Neural cell (in vitro differentiated cells): ENCODE data around the gene PRAMEF10. TPM values are rescaled to one million over a fixed set of nuclear protein-coding genes. Genes with fewer than 3 reads are reported as not detected.
"Not testable (repeated sequence)": the region's sequence is repeated elsewhere in the genome, so short reads cannot be mapped to it uniquely, and the experiment has no call there.

ENCODE experiments used
- H2AFZ ChIP-seq: fragments of 200-600, 300-800 bp; sonication (generic), shearing (Covaris generic); 2 replicates; pipeline ENCODE4 v1.6.0; 2014; ENCODE audit warnings: low read depth, mild to moderate bottlenecking, antibody characterized with exemption, low read length, moderate library complexity
- H3F3A ChIP-seq: fragments of 200-600 bp; shearing (Covaris generic); 2 replicates; pipeline ENCODE4 v1.6.1; 2016; ENCODE audit warnings: mild to moderate bottlenecking, moderate library complexity, mixed read lengths, antibody characterized with exemption, low read length; ENCODE audit not compliant: insufficient read depth, poor library complexity, severe bottlenecking
- H3K27ac ChIP-seq: fragments of 200-600, 300-800 bp; sonication (generic), shearing (Covaris generic); 2 replicates; pipeline ENCODE4 v1.5.1; 2014; ENCODE audit warnings: mild to moderate bottlenecking, low read length, moderate library complexity
- H3K27me3 ChIP-seq: fragments of 300-800, 200-600 bp; sonication (generic), shearing (Covaris generic); 2 replicates; pipeline ENCODE4 v1.6.0; 2014; ENCODE audit warnings: mild to moderate bottlenecking, low read depth, low read length, moderate library complexity; ENCODE audit not compliant: insufficient read depth
- H3K36me3 ChIP-seq: fragments of 300-800, 200-600 bp; sonication (generic), shearing (Covaris generic); 2 replicates; pipeline ENCODE4 v1.5.1; 2014; ENCODE audit warnings: mild to moderate bottlenecking, antibody characterized with exemption, low read length, moderate library complexity; ENCODE audit not compliant: insufficient read depth
- H3K4me2 ChIP-seq: fragments of 300-800, 200-600 bp; sonication (generic), shearing (Covaris generic); 2 replicates; pipeline ENCODE4 v1.6.0; 2014; ENCODE audit warnings: mild to moderate bottlenecking, low read length
- H3K4me3 ChIP-seq: fragments of 300-800, 200-600 bp; sonication (generic), shearing (Covaris generic); 2 replicates; pipeline ENCODE4 v1.5.1; 2014; ENCODE audit warnings: mild to moderate bottlenecking, low read length, moderate library complexity
- H3K79me2 ChIP-seq: fragments of 200-600 bp; shearing (Covaris generic); replicated peaks from 2 replicates; pipeline ENCODE4 v1.6.0; 2014; ENCODE audit warnings: mild to moderate bottlenecking, low read length, moderate library complexity; ENCODE audit not compliant: insufficient read depth
- H3K9ac ChIP-seq: fragments of 300-800, 200-600 bp; sonication (generic), shearing (Covaris generic); 2 replicates; pipeline ENCODE4 v1.6.1; 2016; ENCODE audit warnings: mild to moderate bottlenecking, low read length, mixed read lengths
- H3K9me2 ChIP-seq: fragments of 200-600 bp; shearing (Covaris generic); 2 replicates; pipeline ENCODE4 v1.6.1; 2016; ENCODE audit warnings: mild to moderate bottlenecking, low read length, mixed read lengths; ENCODE audit not compliant: insufficient read depth
- H3K9me3 ChIP-seq: fragments of 200-600, 300-800 bp; sonication (generic), shearing (Covaris generic); 2 replicates; pipeline ENCODE4 v1.6.1; 2016; ENCODE audit warnings: mild to moderate bottlenecking, mixed run types, low read length, moderate library complexity, mixed read lengths
- H4K20me1 ChIP-seq: fragments of 200-600 bp; shearing (Covaris generic); 2 replicates; pipeline ENCODE4 v1.6.1; 2016; ENCODE audit warnings: mild to moderate bottlenecking, mixed run types; ENCODE audit not compliant: insufficient read depth
- EP300 ChIP-seq: fragments of 450-650 bp; conservative IDR thresholded peaks from 2 replicates; pipeline ENCODE4 v1.6.1; 2014; ENCODE audit warnings: antibody characterized with exemption, mild to moderate bottlenecking, moderate library complexity; ENCODE audit not compliant: poor library complexity, severe bottlenecking
- EZH2 ChIP-seq: fragments of 200-600, 300-800 bp; shearing (Covaris generic), sonication (generic); IDR thresholded peaks from 2 replicates; pipeline ENCODE4 v1.6.1; 2014; ENCODE audit warnings: antibody characterized with exemption, low read length, borderline replicate concordance, mild to moderate bottlenecking; ENCODE audit not compliant: insufficient read depth, poor library complexity, severe bottlenecking
- MXI1 ChIP-seq: fragments of 450-650 bp; conservative IDR thresholded peaks from 2 replicates; pipeline ENCODE4 v1.6.1; 2014; ENCODE audit warnings: antibody characterized with exemption, mild to moderate bottlenecking; ENCODE audit not compliant: poor library complexity, severe bottlenecking
- POLR2AphosphoS5 ChIP-seq: IDR thresholded peaks from 2 replicates; pipeline ENCODE4 v1.6.1; 2012
- RAD21 ChIP-seq: fragments of 450-650 bp; conservative IDR thresholded peaks from 2 replicates; pipeline ENCODE4 v1.6.1; 2014; ENCODE audit warnings: antibody characterized with exemption, mild to moderate bottlenecking, moderate library complexity
- SMC3 ChIP-seq: fragments of 450-650 bp; conservative IDR thresholded peaks from 2 replicates; pipeline ENCODE4 v1.6.1; 2014; ENCODE audit warnings: antibody characterized with exemption, mild to moderate bottlenecking, moderate library complexity; ENCODE audit not compliant: poor library complexity
- TAF1 ChIP-seq: IDR thresholded peaks from 2 replicates; pipeline ENCODE4 v1.6.1; 2012; ENCODE audit warnings: low read depth
- polyA plus RNA-seq: library from polyadenylated mRNA; depleted of rRNA; stranded (reverse); fragments of >200 nt; gene quantifications from 2 replicates; pipeline ENCODE4 v1.2.3, GENCODE V29; 2014
- TF ChIP-seq, protein P1 (sequence below): fragments of 450-650 bp; IDR thresholded peaks from 2 replicates; pipeline ENCODE4 v1.5.1; 2014; ENCODE audit warnings: antibody characterized with exemption, mild to moderate bottlenecking, moderate library complexity; ENCODE audit not compliant: poor library complexity, severe bottlenecking
- TF ChIP-seq, protein P2 (sequence below): IDR thresholded peaks from 2 replicates; pipeline ENCODE4 v1.6.1; 2012; ENCODE audit warnings: borderline replicate concordance

The PRAMEF10 gene
- polyA plus RNA-seq, 1 donor from 2014 or later = not detected

DNA sequence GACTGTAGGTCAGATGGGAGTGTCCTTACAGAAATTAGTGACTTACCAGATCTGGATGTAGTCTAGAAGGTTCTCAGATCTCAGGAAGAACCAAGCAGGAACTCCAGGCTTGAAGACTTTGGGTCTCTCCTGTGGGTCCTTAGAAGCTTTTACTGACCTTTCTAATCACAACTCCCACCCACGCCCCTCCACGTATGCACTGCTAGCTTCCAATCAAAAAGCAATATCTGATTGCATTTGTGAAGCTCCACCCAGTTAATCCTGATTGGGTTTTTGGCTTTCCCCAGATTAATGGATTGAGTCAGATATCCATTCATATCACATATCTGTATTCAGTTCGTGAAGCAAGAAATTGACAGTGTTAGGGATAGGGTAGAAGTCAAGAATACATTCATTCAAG lies 12.0 kb downstream of the PRAMEF10 start, which contains the start of gene PRAMEF4:
PRAMEF4 (minus strand) TSS at position 101 of the 400 bp plus-strand sequence. CDS start 2,807 bp downstream, outside the sequence.
- not testable (repeated sequence) for H4K20me1 ChIP-seq, H2AFZ ChIP-seq, H3K4me3 ChIP-seq, H3K9me2 ChIP-seq, H3K36me3 ChIP-seq, H3K9ac ChIP-seq, H3K27me3 ChIP-seq, H3F3A ChIP-seq, H3K4me2 ChIP-seq, H3K27ac ChIP-seq, H3K9me3 ChIP-seq, H3K79me2 ChIP-seq

DNA sequence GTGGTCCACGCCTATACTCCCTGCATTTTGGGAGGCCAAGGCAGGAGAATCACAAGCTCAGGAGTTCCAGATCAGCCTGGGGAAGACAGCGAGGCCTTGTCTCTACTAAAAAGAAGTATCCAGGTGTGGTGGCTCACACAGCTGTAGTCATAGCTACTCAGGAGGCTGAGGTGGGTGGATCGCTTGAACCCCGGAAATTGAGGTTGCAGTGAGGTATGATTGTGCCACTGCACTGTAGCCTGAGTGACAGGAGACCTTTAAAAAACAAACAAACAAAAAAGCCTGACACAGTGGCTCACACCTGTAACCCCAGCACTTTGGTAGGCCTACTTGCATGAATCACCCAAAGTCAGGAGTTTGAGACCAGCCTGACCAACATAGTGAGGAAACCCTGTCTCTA lies 19.6 kb downstream of the PRAMEF10 start:
- H3K27me3 ChIP-seq, H3K9me2 ChIP-seq, H3K4me3 ChIP-seq, H3K4me2 ChIP-seq, H3K79me2 ChIP-seq, H3K27ac ChIP-seq, H3K9ac ChIP-seq, H3K36me3 ChIP-seq, H3K9me3 ChIP-seq, H4K20me1 ChIP-seq, H2AFZ ChIP-seq, H3F3A ChIP-seq: not testable (repeated sequence)

DNA sequence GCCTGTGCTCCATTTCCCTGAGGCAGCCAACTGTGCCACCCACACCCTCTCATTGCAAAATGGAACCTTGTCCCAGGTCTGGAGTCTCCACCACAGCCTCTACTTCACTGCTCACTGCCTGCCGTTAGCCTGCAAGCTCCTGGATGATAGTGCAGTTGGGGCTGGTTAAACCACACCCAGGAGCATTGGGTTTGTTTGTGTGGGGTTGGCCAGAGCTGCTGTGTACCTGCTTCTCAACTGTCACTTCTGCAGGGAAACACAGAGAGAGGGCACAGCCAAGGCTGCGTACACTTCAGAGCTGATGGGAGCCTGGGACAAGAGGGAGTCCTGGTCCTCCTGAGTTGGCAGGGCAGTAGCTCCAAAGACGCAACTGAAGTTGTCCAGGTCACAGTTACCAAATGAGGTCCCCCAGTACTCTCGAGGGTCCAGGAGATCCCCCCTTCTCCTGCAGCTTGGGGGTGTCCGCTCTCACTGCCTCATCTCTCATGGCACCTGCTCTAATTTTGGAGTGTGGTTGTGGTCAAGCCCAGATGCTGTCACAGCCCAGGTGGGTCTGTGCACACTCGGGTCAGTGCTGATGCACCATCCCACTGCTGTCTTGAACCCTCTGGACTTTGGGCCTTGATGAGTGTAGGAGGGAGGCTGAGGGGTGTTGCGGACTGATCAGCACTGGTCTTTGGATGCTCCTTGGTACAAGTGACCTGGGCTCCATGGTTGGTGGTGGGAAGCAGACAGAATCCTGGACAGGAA lies 34.8 kb downstream of the PRAMEF10 start:
- not testable (repeated sequence) for H3K4me2 ChIP-seq, H3F3A ChIP-seq, H4K20me1 ChIP-seq, H3K79me2 ChIP-seq, H3K36me3 ChIP-seq, H3K27me3 ChIP-seq, H3K4me3 ChIP-seq, H3K27ac ChIP-seq, H3K9ac ChIP-seq, H2AFZ ChIP-seq, H3K9me3 ChIP-seq, H3K9me2 ChIP-seq

DNA sequence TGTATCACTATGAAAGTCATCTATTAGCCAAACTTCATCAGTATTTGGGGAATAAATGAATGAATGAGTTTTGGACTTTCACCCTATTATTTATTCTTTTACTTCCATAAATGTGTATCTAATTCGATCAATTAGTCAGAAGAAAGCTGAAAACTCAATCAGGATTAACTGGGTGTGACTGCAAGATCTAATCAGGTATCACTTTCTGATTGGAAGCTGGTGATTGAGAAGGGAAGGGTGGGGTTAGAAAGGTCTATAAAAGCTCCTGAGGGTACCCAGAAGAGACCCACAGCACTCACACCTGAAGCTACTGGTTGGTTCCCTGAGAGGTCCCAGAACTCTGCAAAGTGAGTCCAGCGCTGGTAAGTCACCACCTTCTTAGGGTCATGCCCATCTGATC lies 41.3 kb downstream of the PRAMEF10 start, which contains the start of gene PRAMEF2:
PRAMEF2 (plus strand) TSS at position 301 of the 400 bp plus-strand sequence. CDS start 1,924 bp downstream, outside the sequence.
- not testable (repeated sequence) for H4K20me1 ChIP-seq, H3F3A ChIP-seq, H3K9me2 ChIP-seq, H3K4me3 ChIP-seq, H3K36me3 ChIP-seq, H3K27ac ChIP-seq, H3K79me2 ChIP-seq, H3K9ac ChIP-seq, H3K27me3 ChIP-seq, H3K9me3 ChIP-seq, H2AFZ ChIP-seq, H3K4me2 ChIP-seq

DNA sequence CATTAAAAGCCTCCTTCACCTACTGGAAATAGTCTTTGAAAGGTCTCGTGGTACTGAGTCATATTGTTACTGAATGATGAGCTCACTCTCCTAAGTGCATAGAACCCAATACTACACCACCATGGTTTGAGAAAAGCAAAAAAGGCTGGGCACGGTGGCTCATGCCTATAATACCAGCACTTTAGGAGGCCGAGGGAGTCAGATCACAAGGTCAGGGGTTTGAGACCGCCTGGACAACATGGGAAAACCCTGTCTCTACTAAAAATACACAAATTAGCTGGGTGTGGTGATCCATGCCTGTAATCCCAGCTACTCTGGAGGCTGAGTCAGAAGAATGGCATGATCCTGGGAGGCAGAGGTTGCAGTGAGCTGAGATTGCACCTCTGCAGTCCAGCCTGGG lies 46.3 kb downstream of the PRAMEF10 start:
- H2AFZ ChIP-seq = no peak overlapping the region
- H3K27ac ChIP-seq = no peak overlapping the region
- no peak for TF ChIP-seq TAF1
- TF ChIP-seq RAD21 = no peak
- no peak for TF ChIP-seq MXI1
- TF ChIP-seq, protein P1, sequence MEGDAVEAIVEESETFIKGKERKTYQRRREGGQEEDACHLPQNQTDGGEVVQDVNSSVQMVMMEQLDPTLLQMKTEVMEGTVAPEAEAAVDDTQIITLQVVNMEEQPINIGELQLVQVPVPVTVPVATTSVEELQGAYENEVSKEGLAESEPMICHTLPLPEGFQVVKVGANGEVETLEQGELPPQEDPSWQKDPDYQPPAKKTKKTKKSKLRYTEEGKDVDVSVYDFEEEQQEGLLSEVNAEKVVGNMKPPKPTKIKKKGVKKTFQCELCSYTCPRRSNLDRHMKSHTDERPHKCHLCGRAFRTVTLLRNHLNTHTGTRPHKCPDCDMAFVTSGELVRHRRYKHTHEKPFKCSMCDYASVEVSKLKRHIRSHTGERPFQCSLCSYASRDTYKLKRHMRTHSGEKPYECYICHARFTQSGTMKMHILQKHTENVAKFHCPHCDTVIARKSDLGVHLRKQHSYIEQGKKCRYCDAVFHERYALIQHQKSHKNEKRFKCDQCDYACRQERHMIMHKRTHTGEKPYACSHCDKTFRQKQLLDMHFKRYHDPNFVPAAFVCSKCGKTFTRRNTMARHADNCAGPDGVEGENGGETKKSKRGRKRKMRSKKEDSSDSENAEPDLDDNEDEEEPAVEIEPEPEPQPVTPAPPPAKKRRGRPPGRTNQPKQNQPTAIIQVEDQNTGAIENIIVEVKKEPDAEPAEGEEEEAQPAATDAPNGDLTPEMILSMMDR = no peak
- TF ChIP-seq, protein P2, sequence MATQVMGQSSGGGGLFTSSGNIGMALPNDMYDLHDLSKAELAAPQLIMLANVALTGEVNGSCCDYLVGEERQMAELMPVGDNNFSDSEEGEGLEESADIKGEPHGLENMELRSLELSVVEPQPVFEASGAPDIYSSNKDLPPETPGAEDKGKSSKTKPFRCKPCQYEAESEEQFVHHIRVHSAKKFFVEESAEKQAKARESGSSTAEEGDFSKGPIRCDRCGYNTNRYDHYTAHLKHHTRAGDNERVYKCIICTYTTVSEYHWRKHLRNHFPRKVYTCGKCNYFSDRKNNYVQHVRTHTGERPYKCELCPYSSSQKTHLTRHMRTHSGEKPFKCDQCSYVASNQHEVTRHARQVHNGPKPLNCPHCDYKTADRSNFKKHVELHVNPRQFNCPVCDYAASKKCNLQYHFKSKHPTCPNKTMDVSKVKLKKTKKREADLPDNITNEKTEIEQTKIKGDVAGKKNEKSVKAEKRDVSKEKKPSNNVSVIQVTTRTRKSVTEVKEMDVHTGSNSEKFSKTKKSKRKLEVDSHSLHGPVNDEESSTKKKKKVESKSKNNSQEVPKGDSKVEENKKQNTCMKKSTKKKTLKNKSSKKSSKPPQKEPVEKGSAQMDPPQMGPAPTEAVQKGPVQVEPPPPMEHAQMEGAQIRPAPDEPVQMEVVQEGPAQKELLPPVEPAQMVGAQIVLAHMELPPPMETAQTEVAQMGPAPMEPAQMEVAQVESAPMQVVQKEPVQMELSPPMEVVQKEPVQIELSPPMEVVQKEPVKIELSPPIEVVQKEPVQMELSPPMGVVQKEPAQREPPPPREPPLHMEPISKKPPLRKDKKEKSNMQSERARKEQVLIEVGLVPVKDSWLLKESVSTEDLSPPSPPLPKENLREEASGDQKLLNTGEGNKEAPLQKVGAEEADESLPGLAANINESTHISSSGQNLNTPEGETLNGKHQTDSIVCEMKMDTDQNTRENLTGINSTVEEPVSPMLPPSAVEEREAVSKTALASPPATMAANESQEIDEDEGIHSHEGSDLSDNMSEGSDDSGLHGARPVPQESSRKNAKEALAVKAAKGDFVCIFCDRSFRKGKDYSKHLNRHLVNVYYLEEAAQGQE = no peak
- no peak for TF ChIP-seq EZH2
- TF ChIP-seq EP300 = no peak
- no peak for TF ChIP-seq SMC3
- no peak for TF ChIP-seq POLR2AphosphoS5
- no peaks in the 10 kb centered on the region for H3K27me3 ChIP-seq
- no peaks in the 10 kb centered on the region for H3F3A ChIP-seq
- H3K36me3 ChIP-seq = no peaks in the 10 kb centered on the region
- H3K9me2 ChIP-seq = no peaks in the 10 kb centered on the region
- H3K4me3 ChIP-seq = no peak overlapping the region
- H3K79me2 ChIP-seq = no peaks in the 10 kb centered on the region
- H3K9me3 ChIP-seq = no peaks in the 10 kb centered on the region
- no peak overlapping the region for H3K4me2 ChIP-seq
- no peak overlapping the region for H3K9ac ChIP-seq
- no peaks in the 10 kb centered on the region for H4K20me1 ChIP-seq
